ENCODE data around the gene SYNM. TPM values are rescaled to one million over a fixed set of nuclear protein-coding genes. Genes with fewer than 3 reads are reported as not detected.

SYNM gene
- total RNA-seq, 1 experiment from 2014 or later, result 6.6 TPM

- DNase-seq (ENCODE audit: low spot score), result no peak
These were observed 18.2 kb downstream of the SYNM start for GRCh38 chr15:99122831-99123712.

- DNase-seq (ENCODE audit: low spot score), result peak; percentile 99
These were observed 19.0 kb downstream of the SYNM start for GRCh38 chr15:99123713-99124451.

GRCh38 chr15:99124641-99125040 lies 19.8 kb downstream of the SYNM start:
- no peak for DNase-seq (ENCODE audit: low spot score)

GRCh38 chr15:99125061-99125891 lies 20.4 kb downstream of the SYNM start:
- DNase-seq (ENCODE audit: low spot score), result no peak

- no peak for DNase-seq (ENCODE audit: low spot score)
These were observed 21.3 kb downstream of the SYNM start for GRCh38 chr15:99126131-99126588.

GRCh38 chr15:99126930-99127329 lies 22.1 kb downstream of the SYNM start:
- DNase-seq (ENCODE audit: low spot score), result no peak

GRCh38 chr15:99127773-99128172 lies 22.9 kb downstream of the SYNM start:
- DNase-seq (ENCODE audit: low spot score), result no peak

GRCh38 chr15:99128411-99128810 lies 23.5 kb downstream of the SYNM start:
- DNase-seq (ENCODE audit: low spot score), result no peak

GRCh38 chr15:99129644-99130043 lies 24.8 kb downstream of the SYNM start:
- no peak for DNase-seq (ENCODE audit: low spot score)

GRCh38 chr15:99130314-99130713 lies 25.4 kb downstream of the SYNM start:
- no peak for DNase-seq (ENCODE audit: low spot score)

- DNase-seq (ENCODE audit: low spot score), result no peak
These were observed 26.0 kb downstream of the SYNM start for GRCh38 chr15:99130765-99131440.

GRCh38 chr15:99131441-99132023 lies 26.7 kb downstream of the SYNM start:
- DNase-seq (ENCODE audit: low spot score), result no peak

- DNase-seq (ENCODE audit: low spot score), result no peak
These were observed 27.2 kb downstream of the SYNM start for GRCh38 chr15:99132122-99132521.

GRCh38 chr15:99132634-99133287 lies 27.9 kb downstream of the SYNM start:
- no peak for DNase-seq (ENCODE audit: low spot score)

- DNase-seq (ENCODE audit: low spot score), result no peak
These were observed 29.5 kb downstream of the SYNM start for GRCh38 chr15:99134317-99134821.

- DNase-seq (ENCODE audit: low spot score), result peak; percentile 29
These were observed 30.3 kb downstream of the SYNM start for GRCh38 chr15:99135194-99135593.

- DNase-seq (ENCODE audit: low spot score), result no peak
These were observed 32.2 kb downstream of the SYNM start for GRCh38 chr15:99137111-99137546.

GRCh38 chr15:99137877-99138276 lies 33.0 kb downstream of the SYNM start:
- no peak for DNase-seq (ENCODE audit: low spot score)

GRCh38 chr15:99138491-99138982 lies 33.7 kb downstream of the SYNM start:
- DNase-seq (ENCODE audit: low spot score), result no peak

GRCh38 chr15:99139276-99139675 lies 34.4 kb downstream of the SYNM start:
- no peak for DNase-seq (ENCODE audit: low spot score)

All from H4 (cell line).